K562 (cell line): ENCODE data around the gene PAIP2. TPM values are rescaled to one million over a fixed set of nuclear protein-coding genes. Genes with fewer than 3 reads are reported as not detected.
A peak's percentile ranks its signal among the peaks of the same experiment; 100 is the strongest.

ENCODE experiments used
- ASH1L ChIP-seq: fragments of 450-650 bp; IDR thresholded peaks from 2 replicates; pipeline ENCODE4 v1.6.1; 2018; ENCODE audit warnings: borderline replicate concordance, mild to moderate bottlenecking, low read depth; ENCODE audit not compliant: partially characterized antibody
- BCOR ChIP-seq: fragments of 450-650 bp; IDR thresholded peaks from 2 replicates; pipeline ENCODE4 v1.6.1; 2016
- BRD4 ChIP-seq: fragments of 200-600 bp; sonication (generic); IDR thresholded peaks from 2 replicates; pipeline ENCODE4 v1.6.1; 2017; ENCODE audit warnings: inconsistent platforms
- CEBPB ChIP-seq: fragments of 450-650 bp; IDR thresholded peaks from 2 replicates; pipeline ENCODE4 v1.6.1; 2016; ENCODE audit warnings: missing genetic modification characterization, missing compliant biosample characterization
- FOXA3 ChIP-seq, 2 experiments: fragments of 450-650 bp in 1 of 2; sonication (generic) in 1 of 2; formaldehyde crosslinking; IDR thresholded peaks in 1 of 2; conservative IDR thresholded peaks in 1 of 2; 2 replicates each; pipeline versions ENCODE4 v1.4.0 to v1.8.0; 2020 to 2022; ENCODE audit warnings: mild to moderate bottlenecking in 2 of 2, missing genetic modification reagents in 1 of 2
- GATAD2A ChIP-seq: fragments of 450-650 bp; IDR thresholded peaks from 2 replicates; pipeline ENCODE4 v1.6.1; 2017
- HCFC1 ChIP-seq: IDR thresholded peaks from 2 replicates; pipeline ENCODE4 v1.6.1; 2012; ENCODE audit warnings: low read depth, low read length, improper control_type of control experiment
- HDAC2 ChIP-seq: fragments of 450-650 bp; IDR thresholded peaks from 2 replicates; pipeline ENCODE4 v1.6.1; 2016; ENCODE audit warnings: mild to moderate bottlenecking
- KDM1A ChIP-seq, 2 experiments: fragments of 450-650 bp; IDR thresholded peaks; 2 replicates each; pipeline ENCODE4 v1.6.1; 2016; ENCODE audit warnings: mild to moderate bottlenecking in 2 of 2
- NR2C1 ChIP-seq, 2 experiments: fragments of 450-650 bp; IDR thresholded peaks; 2 replicates each; pipeline ENCODE4 v1.6.1; 2017; ENCODE audit warnings: mild to moderate bottlenecking in 2 of 2, antibody characterized with exemption in 1 of 2, inconsistent platforms in 1 of 2, missing compliant biosample characterization in 1 of 2, missing genetic modification characterization in 1 of 2
- PTBP1 ChIP-seq: fragments of 200-400 bp; formaldehyde crosslinking; IDR thresholded peaks from 2 replicates; pipeline ENCODE4 v1.6.1; 2017; ENCODE audit warnings: low read depth, low read length
- RBM25 ChIP-seq: fragments of 200-400 bp; formaldehyde crosslinking; IDR thresholded peaks from 2 replicates; pipeline ENCODE4 v1.6.1; 2018; ENCODE audit warnings: low read length, low read depth, moderate library complexity; ENCODE audit not compliant: severe bottlenecking
- RCOR1 ChIP-seq, 2 experiments: IDR thresholded peaks; 2 replicates each; pipeline ENCODE4 v1.6.1; 2012; ENCODE audit warnings: low read depth in 2 of 2, low read length in 2 of 2, borderline replicate concordance in 1 of 2, improper control_type of control experiment in 1 of 2
- SAP30 ChIP-seq: fragments of 200-600 bp; sonication (generic); IDR thresholded peaks from 2 replicates; pipeline ENCODE4 v1.6.1; 2012; ENCODE audit warnings: borderline replicate concordance, low read depth, mild to moderate bottlenecking, moderate library complexity, low read length, control low read depth, inconsistent platforms; ENCODE audit not compliant: insufficient read depth, poor library complexity, severe bottlenecking
- SMARCA5 ChIP-seq: fragments of 450-650 bp; IDR thresholded peaks from 2 replicates; pipeline ENCODE4 v1.6.1; 2016
- TBL1XR1 ChIP-seq, 2 experiments: IDR thresholded peaks; 2 replicates each; pipeline ENCODE4 v1.6.1; 2012; ENCODE audit warnings: improper control_type of control experiment in 2 of 2, low read length in 2 of 2, mild to moderate bottlenecking in 1 of 2
- TEAD4 ChIP-seq, 2 experiments: sonication (generic) in 1 of 2; formaldehyde crosslinking in 1 of 2; IDR thresholded peaks; 2 replicates each; pipeline versions ENCODE4 v1.6.1 to v1.8.0; 2012 to 2022; ENCODE audit warnings: borderline replicate concordance in 1 of 2, inconsistent platforms in 1 of 2, low read length in 1 of 2, mild to moderate bottlenecking in 1 of 2, missing genetic modification reagents in 1 of 2
- XRCC4 ChIP-seq: IDR thresholded peaks from one replicate; pipeline ENCODE4 v1.6.1; 2011; ENCODE audit not compliant: insufficient read depth, insufficient read length; ENCODE audit errors: extremely low read depth
- ZNF408 ChIP-seq: fragments of 250-450 bp; sonication (Bioruptor Pico); IDR thresholded peaks from 2 replicates; pipeline ENCODE4 v1.4.0; 2020; ENCODE audit warnings: low read depth, mild to moderate bottlenecking, moderate library complexity
- ZNF436 ChIP-seq: fragments of 250-450, 450-650 bp; sonication (Bioruptor Pico); formaldehyde crosslinking; IDR thresholded peaks from 2 replicates; pipeline ENCODE4 v1.7.0; 2020; ENCODE audit warnings: mild to moderate bottlenecking
- polyA plus RNA-seq, 8 experiments: library from polyadenylated mRNA; depleted of rRNA in 4 of 8; stranded (reverse) in 5 of 8; unstranded in 3 of 8; fragments of >200 nt; fragmentation: Nextera tagmentation in 2 of 8; fragmentation: Illumina TruSeq in 1 of 8; extraction: Ambion mirVana in 2 of 8; extraction: Trizol in 1 of 8; gene quantifications; 2 replicates each; pipeline versions ENCODE4 v1.2.1 to v1.2.3, GENCODE V29; 2011 to 2014; ENCODE audit warnings: inconsistent platforms in 1 of 8, missing spikeins in 1 of 8
- total RNA-seq, 7 experiments: library from RNA; depleted of rRNA in 6 of 7; stranded (reverse); fragments of >200 nt in 6 of 7; fragmentation: Illumina TruSeq in 2 of 7; extraction: Trizol in 2 of 7; gene quantifications; 2 replicates each; pipeline versions ENCODE4 v1.2.1 to v1.2.3, GENCODE V29; 2011 to 2021; ENCODE audit warnings: low replicate concordance in 1 of 7
- TF ChIP-seq, protein P1 (sequence below): fragments of 450-650 bp; formaldehyde crosslinking; IDR thresholded peaks from 2 replicates; pipeline ENCODE4 v1.4.0; 2020; ENCODE audit warnings: mild to moderate bottlenecking, mixed read lengths
- TF ChIP-seq, protein P2 (sequence below): sonication (generic); formaldehyde crosslinking; IDR thresholded peaks from 2 replicates; pipeline ENCODE4 v1.8.1; 2022; ENCODE audit warnings: missing genetic modification reagents
- TF ChIP-seq, protein P3 (sequence below): fragments of 250-450 bp; sonication (Bioruptor Pico); IDR thresholded peaks from 2 replicates; pipeline ENCODE4 v1.5.0; 2020; ENCODE audit warnings: mild to moderate bottlenecking, borderline replicate concordance

Gene PAIP2
- total and polyA plus RNA-seq, 9 of the 15 experiments (the other 6 are each of a cell fraction or from before 2014, with no cell fraction given): 78.3 to 187 (median 128) TPM

DNA sequence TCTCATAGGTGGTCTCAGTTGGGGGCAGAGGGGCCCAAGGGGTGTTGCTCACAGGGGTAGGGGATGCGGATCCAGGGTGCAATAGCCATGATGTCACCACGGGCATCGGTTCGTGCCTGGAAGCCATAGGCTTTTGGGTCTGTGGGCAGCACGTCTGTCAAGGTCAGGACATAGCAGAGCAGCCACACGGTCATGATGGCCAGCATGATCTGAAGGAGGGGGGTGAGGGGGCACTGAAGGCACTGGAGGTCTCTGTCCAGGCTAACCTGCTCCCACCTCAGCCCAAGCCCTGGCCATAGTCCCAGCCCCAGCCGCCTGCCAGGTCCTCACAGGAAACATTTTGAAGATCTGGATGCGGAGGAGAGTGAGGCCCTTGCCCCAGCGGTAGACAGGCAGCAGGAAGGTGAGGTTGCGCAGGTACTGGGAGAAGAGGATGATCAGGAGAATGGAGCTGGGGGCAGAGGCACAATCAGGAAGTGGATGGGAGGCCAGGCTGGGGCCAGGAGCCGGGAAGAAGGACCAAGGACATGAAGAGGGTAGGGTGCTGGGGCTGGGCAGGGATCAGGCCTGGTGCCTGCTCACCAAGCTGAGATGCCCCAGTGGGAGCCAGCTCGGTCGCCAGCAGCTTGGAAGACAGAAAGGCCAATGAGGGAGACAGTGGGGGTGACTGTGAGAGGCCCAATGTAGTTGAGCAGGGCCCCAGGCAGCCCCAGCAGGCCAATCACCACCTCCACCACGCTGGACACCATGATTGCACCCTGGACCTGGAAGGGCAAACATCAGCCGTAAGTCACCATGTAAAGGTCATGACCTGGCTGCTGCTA is 38.2 kb downstream of the PAIP2 start (continued):
- TF ChIP-seq GATAD2A (no peak), CEBPB (tag) (no peak), FOXA3 (CRISPR knock-in tag; conservative IDR thresholded peaks at IDR 0.05 in 1 of 2, IDR thresholded peaks at IDR 0.05 in 1 of 2) (no peak), RBM25 (peak; percentile 95), KDM1A (IDR thresholded peaks at IDR 0.05) (peak in 1 of 2 experiments; percentile 59; a peak in 1 of 4 replicates), BRD4 (no peak), PTBP1 (peak; percentile 92), HCFC1 (no peak), SMARCA5 (peak; percentile 87; the same call in 1 of the 2 replicates), TEAD4 (IDR thresholded peaks at IDR 0.05; ENCODE audit: low read length) (no peak), TEAD4 (CRISPR knock-in tag; IDR thresholded peaks at IDR 0.05; ENCODE audit: borderline replicate concordance) (no peak), XRCC4 (no peak), RCOR1 (IDR thresholded peaks at IDR 0.05; ENCODE audit: borderline replicate concordance in 1 of 2, low read depth in 2 of 2, low read length in 2 of 2) (0 out of 4 replicates have a peak, but pooled peaks of 1 of the 2 experiments have one; percentile 42), SAP30 (no peak), NR2C1 (IDR thresholded peaks at IDR 0.05) (no peak), NR2C1 (tag; IDR thresholded peaks at IDR 0.05) (no peak), HDAC2 (0 out of 2 replicates have a peak, but pooled peaks have one; percentile 31), ASH1L (no peak), ZNF408 (CRISPR knock-in tag) (no peak), TBL1XR1 (IDR thresholded peaks at IDR 0.05; ENCODE audit: low read length in 2 of 2) (no peak), BCOR (peak; percentile 80), ZNF436 (CRISPR knock-in tag) (peak; percentile 87)
- TF ChIP-seq, protein P1, sequence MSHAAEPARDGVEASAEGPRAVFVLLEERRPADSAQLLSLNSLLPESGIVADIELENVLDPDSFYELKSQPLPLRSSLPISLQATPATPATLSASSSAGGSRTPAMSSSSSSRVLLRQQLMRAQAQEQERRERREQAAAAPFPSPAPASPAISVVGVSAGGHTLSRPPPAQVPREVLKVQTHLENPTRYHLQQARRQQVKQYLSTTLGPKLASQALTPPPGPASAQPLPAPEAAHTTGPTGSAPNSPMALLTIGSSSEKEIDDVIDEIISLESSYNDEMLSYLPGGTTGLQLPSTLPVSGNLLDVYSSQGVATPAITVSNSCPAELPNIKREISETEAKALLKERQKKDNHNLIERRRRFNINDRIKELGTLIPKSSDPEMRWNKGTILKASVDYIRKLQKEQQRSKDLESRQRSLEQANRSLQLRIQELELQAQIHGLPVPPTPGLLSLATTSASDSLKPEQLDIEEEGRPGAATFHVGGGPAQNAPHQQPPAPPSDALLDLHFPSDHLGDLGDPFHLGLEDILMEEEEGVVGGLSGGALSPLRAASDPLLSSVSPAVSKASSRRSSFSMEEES (CRISPR knock-in tag): no peak
- TF ChIP-seq, protein P2, sequence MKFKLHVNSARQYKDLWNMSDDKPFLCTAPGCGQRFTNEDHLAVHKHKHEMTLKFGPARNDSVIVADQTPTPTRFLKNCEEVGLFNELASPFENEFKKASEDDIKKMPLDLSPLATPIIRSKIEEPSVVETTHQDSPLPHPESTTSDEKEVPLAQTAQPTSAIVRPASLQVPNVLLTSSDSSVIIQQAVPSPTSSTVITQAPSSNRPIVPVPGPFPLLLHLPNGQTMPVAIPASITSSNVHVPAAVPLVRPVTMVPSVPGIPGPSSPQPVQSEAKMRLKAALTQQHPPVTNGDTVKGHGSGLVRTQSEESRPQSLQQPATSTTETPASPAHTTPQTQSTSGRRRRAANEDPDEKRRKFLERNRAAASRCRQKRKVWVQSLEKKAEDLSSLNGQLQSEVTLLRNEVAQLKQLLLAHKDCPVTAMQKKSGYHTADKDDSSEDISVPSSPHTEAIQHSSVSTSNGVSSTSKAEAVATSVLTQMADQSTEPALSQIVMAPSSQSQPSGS (CRISPR knock-in tag): no peak
- TF ChIP-seq, protein P3, sequence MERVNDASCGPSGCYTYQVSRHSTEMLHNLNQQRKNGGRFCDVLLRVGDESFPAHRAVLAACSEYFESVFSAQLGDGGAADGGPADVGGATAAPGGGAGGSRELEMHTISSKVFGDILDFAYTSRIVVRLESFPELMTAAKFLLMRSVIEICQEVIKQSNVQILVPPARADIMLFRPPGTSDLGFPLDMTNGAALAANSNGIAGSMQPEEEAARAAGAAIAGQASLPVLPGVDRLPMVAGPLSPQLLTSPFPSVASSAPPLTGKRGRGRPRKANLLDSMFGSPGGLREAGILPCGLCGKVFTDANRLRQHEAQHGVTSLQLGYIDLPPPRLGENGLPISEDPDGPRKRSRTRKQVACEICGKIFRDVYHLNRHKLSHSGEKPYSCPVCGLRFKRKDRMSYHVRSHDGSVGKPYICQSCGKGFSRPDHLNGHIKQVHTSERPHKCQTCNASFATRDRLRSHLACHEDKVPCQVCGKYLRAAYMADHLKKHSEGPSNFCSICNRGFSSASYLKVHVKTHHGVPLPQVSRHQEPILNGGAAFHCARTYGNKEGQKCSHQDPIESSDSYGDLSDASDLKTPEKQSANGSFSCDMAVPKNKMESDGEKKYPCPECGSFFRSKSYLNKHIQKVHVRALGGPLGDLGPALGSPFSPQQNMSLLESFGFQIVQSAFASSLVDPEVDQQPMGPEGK: no peak
